BJ (cell line): ENCODE results near the gene TMEM40. TPM values are rescaled to one million over a fixed set of nuclear protein-coding genes. Genes with fewer than 3 reads are reported as not detected.
"Not testable (repeated sequence)": the region's sequence is repeated elsewhere in the genome, so short reads cannot be mapped to it uniquely, and the experiment has no call there.

ENCODE experiments used
- CTCF ChIA-PET: fragments of 350-600 bp; formaldehyde crosslinking; extraction: SDS; loops from one replicate; lab custom pipeline; 2021; ENCODE audit warnings: antibody characterized with exemption, inconsistent platforms; lab: Yijun Ruan, JAX
- POLR2A ChIA-PET: fragments of 300-600 bp; sonication (Branson Sonifier 250); formaldehyde crosslinking; extraction: SDS; loops from one replicate; lab custom pipeline; 2021; ENCODE audit warnings: antibody characterized with exemption; lab: Charles Lee
- DNase-seq: peaks from one replicate; pipeline ENCODE4 v3.0.0-alpha.2; 2011; ENCODE audit warnings: low read depth
- H3K27me3 ChIP-seq: 2 replicates; pipeline ENCODE4 v1.6.0; 2011; ENCODE audit warnings: low read length; ENCODE audit not compliant: control insufficient read depth, insufficient read depth
- H3K36me3 ChIP-seq: 2 replicates; pipeline ENCODE4 v1.5.1; 2011; ENCODE audit warnings: low read length; ENCODE audit not compliant: control insufficient read depth, insufficient read depth
- H3K4me3 ChIP-seq: 2 replicates; pipeline ENCODE4 v1.5.1; 2011; ENCODE audit warnings: low read depth, mild to moderate bottlenecking, control low read depth, low read length
- CTCF ChIP-seq: IDR thresholded peaks from 2 replicates; pipeline ENCODE4 v1.5.1; 2011; ENCODE audit warnings: low read depth, mild to moderate bottlenecking, control low read depth, inconsistent platforms, low read length, moderate library complexity; ENCODE audit not compliant: insufficient read depth
- polyA plus RNA-seq: library from polyadenylated mRNA; depleted of rRNA; stranded (reverse); fragments of >200 nt; gene quantifications from 2 replicates; pipeline ENCODE4 v1.2.3, GENCODE V29; 2011

The TMEM40 gene
- polyA plus RNA-seq, 1 experiment, result 0.52 TPM

GRCh38 chr3:12705981-12706380 is 53.1 kb downstream of the TMEM40 start:
- Histone ChIP-seq H3K36me3 (no peaks in the 10 kb centered on the region), H3K4me3 (no peak overlapping the region), H3K27me3 (no peaks in the 10 kb centered on the region)
- peak; percentile 74 for DNase-seq
- POLR2A ChIA-PET, result interaction anchor here (0.6 kb wide), 1 partner anchor 1115 kb away, joined by 4 read pairs; no protein-coding TSS in a partner anchor
- no peak for TF ChIP-seq CTCF
- CTCF ChIA-PET, result interaction anchor here (0.9 to 5.2 kb wide), 11 partner anchors 8 to 136 kb away, joined by 3 to 37 read pairs (median 6); partner anchors contain the start of genes RAF1 and RPL32

- no peak for DNase-seq
- TF ChIP-seq CTCF, result no peak
- POLR2A ChIA-PET, result interaction anchor here (0.6 kb wide), 1 partner anchor 1114 kb away, joined by 4 read pairs; no protein-coding TSS in a partner anchor
- H3K27me3 ChIP-seq, result no peaks in the 10 kb centered on the region; the same call in 1 of the 2 replicates
- H3K36me3 ChIP-seq, result no peaks in the 10 kb centered on the region
- no peak overlapping the region for H3K4me3 ChIP-seq
- CTCF ChIA-PET, result interaction anchor here (0.9 to 5.2 kb wide), 7 partner anchors 9 to 60 kb away, joined by 3 to 37 read pairs (median 7); partner anchors contain the start of gene RAF1
Measured at GRCh38 chr3:12705374-12705926, 53.6 kb downstream of the TMEM40 start.

DNA sequence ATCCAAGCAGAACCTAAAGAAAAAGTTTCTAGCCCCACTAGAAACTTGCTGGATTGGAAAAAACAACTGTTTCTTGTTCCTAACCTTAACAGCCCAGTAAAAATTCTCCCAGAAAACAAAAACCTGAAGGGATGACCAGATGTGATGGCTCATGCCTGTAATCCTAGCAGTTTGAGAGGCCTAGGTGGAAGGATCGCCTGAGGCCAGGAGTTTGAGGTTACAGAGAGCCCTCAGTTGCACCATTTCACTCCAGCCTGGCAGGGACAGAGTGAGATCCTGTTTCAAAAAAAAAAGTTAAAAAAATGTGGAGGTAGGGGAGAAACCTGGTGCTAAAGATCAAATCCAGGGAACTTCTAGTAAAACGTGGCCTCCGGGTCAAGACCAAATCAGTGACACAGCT is 56.6 kb downstream of the TMEM40 start:
- TF ChIP-seq CTCF, result no peak
- POLR2A ChIA-PET, result no interaction called here
- CTCF ChIA-PET, result interaction anchor here (0.6 kb wide), 1 partner anchor 1209 kb away, joined by 3 read pairs; no protein-coding TSS in a partner anchor
- Histone ChIP-seq H3K36me3 (no peaks in the 10 kb centered on the region), H3K4me3 (no peak overlapping the region), H3K27me3 (no peaks in the 10 kb centered on the region; the same call in 1 of the 2 replicates)
- no peak for DNase-seq

DNA sequence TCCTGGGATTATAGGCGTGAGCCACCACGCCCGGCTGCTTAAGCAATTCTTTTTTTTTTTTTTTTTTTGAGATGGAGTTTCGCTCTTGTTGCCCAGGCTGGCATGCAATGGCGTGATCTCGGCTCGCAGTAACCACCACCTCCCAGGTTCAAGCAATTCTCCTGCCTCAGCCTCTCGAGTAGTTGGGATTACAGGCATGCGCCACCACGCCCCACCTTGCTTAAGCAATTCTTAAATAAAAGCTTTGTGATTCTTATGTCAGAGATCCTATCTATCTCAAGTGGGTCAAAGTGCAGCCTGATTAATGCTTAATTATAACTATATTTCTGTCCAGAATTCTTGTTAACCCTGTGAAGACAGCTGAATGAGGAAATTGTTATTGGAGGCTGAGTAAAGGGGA is 57.5 kb downstream of the TMEM40 start:
- H3K27me3 ChIP-seq, DNase-seq, CTCF ChIA-PET, H3K4me3 ChIP-seq, H3K36me3 ChIP-seq, POLR2A ChIA-PET: not testable (repeated sequence)

DNA sequence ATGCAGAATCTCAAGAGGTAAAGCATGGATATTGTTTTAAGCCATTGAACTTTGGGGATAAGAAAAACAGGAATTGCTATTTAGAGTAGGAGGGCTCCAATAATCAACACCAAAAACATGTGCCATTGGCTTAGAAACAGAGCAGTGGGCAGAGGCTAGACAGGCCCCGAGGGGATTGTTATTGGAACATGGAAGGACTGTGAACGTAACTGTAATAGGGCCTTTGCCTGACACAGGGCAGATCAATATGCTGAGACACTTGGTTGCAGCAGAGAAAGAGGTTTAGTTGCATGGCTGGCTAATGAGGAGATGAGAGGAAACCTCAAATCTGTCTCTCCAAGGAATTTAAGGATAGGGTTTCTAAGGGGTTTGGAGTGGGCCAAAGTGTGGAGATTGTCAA is 58.3 kb downstream of the TMEM40 start:
- TF ChIP-seq CTCF, result no peak
- no peak for DNase-seq
- Histone ChIP-seq H3K4me3 (no peak overlapping the region), H3K27me3 (no peaks in the 10 kb centered on the region; the same call in 1 of the 2 replicates), H3K36me3 (no peaks in the 10 kb centered on the region)
- CTCF ChIA-PET, result no interaction called here
- POLR2A ChIA-PET, result no interaction called here
